Measurements from ENCODE around the gene OBP2A.

DNA sequence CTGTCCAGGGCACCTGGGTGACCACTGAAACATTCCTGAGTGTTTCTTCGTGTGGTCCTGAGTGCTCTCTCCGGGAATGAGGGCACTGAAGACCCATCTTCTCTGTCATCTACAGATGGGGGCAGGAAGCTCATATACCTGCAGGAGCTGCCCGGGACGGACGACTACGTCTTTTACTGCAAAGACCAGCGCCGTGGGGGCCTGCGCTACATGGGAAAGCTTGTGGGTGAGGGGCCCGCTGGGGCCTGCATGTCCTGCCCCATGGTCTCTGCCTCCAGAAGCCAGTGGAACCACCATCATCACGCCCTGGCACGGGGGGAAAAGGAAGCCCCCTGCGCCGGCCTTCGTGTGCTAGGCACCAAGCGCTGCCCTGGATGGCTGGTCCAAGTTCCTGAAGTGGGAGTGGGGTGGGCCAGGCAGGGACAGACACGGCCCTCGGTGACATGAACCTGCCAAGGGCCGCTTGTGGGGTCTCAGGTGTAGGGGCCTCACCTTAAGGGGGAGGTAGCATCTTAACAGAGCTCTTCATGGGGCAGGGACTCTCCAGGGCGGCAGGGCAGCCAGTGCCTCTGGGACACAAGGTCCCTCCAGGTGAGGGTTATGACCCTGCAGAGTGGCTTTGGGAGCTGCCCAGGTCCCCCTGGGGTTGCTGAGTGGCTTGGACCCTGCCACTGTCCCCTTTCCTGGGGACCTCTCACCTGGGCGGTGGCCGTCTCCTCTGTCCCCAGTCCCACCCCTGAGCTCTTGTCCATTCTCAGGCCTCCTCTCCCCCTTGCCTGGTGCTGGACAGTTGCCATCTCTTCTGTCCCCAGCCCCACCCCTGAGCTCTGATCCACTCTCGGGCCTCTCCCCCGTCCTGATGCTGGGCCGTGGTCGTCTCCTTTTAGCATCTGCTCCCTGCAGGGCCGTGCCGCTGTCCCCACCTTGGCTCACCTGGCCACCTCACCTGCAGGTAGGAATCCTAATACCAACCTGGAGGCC is 2.1 kb downstream of the OBP2A start:
- TF ChIP-seq, protein P1, sequence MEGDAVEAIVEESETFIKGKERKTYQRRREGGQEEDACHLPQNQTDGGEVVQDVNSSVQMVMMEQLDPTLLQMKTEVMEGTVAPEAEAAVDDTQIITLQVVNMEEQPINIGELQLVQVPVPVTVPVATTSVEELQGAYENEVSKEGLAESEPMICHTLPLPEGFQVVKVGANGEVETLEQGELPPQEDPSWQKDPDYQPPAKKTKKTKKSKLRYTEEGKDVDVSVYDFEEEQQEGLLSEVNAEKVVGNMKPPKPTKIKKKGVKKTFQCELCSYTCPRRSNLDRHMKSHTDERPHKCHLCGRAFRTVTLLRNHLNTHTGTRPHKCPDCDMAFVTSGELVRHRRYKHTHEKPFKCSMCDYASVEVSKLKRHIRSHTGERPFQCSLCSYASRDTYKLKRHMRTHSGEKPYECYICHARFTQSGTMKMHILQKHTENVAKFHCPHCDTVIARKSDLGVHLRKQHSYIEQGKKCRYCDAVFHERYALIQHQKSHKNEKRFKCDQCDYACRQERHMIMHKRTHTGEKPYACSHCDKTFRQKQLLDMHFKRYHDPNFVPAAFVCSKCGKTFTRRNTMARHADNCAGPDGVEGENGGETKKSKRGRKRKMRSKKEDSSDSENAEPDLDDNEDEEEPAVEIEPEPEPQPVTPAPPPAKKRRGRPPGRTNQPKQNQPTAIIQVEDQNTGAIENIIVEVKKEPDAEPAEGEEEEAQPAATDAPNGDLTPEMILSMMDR (IDR thresholded peaks at IDR 0.05) = no peak
- no peak for TF ChIP-seq POLR2A (IDR thresholded peaks at IDR 0.05)

All from Peyer's patch (tissue), 4 donors.